NCI-H446 (cell line): ENCODE data around the gene CEP170B.
"Not testable (repeated sequence)": the region's sequence is repeated elsewhere in the genome, so short reads cannot be mapped to it uniquely, and the experiment has no call there.

Experiments
- DNase-seq, 2 experiments: peaks; one replicate each; lab custom pipeline; 2025; lab: John Stamatoyannopoulos, UW

The CEP170B gene

GRCh38 chr14:104844306-104845032 lies 20.6 kb upstream of the CEP170B start:
- DNase-seq: no peak

- DNase-seq: no peak
These were observed 19.9 kb upstream of the CEP170B start for GRCh38 chr14:104845033-104845666.

GRCh38 chr14:104845834-104846441 lies 19.1 kb upstream of the CEP170B start:
- DNase-seq: no peak

- DNase-seq: no peak
These were observed 12.8 kb upstream of the CEP170B start for GRCh38 chr14:104852280-104852663.

- DNase-seq: no peak
These were observed 9.5 kb upstream of the CEP170B start for GRCh38 chr14:104855532-104856090.

DNA sequence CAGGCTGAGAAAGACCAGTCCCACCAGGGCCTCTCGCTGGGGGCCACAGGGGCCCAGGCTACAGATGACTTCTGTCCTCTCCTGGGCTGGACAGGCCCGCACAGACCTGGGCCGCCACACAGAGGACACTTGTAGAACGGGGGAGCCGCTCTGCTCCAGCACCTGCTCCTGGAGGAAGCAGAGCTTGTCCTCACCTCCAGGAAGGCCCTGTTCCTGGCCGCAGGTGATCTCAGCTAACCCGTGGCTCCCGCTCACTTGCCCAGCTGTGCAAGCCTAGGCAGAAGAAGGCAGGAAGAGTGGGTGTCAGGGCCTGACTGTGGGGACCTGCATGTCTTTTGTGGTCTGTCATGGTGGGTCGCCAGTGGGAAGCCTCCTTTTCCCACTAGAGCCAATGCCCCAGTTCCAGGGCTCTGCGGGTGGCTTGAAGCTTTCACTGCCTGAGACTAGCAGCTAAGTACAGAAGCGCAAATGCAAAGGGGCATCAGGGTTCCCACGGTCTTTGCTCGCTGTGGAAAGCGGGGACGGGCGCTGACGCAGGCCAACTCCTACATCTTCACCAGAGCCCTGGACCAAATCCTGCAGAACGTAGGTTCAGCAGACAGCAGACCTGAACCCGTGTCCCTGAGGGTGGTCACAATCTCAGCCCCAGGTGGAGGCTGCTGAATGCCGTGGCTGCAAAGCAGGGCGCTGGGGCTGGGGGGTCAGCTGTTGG lies 8.8 kb upstream of the CEP170B start:
- no peak for DNase-seq

DNA sequence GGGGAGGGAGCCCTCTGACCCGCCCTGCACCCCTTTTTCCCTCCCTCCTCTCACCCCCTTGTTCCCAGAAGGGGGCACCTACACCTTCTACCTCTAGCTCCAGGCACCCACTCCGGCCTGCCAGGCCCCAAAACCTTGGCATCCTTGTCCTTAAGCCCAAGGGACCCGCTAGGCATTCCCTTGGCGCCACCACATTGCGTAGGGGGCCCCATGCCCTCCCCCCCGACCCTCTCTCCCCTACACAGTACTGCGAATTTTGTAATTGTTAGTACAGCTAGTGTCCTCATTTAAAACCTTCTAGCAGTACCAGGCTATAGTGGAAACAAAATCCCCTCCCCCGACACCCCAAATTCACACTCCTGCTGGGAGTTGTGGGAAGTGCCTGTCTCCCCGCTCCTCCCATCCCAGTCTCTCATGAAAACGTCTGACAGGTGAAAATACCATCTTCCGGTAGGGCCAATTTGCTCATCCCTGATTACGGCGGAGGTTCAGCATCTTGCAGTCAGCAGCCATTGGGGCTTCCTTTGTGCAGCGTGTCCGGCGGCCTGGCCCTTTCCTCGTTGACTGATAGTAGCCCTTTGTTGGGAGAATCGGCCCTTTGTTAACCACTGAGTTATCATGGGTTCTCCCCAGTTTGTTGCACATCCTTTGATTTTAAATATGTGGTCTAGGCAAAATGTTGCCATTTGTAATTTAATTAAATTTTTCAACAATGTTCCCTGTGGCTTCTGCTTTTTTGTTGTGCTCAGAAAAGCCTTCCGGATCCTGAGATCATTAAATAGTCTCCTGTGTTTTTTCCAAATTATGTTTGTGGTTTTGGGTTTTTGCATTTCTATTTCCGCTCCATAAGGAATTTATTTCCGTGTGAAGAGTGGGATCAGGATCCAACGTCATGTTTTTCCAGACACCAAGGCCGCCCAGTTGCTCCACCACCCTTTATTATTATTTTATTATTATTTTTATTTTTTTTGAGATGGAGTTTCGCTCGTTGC lies 7.9 kb upstream of the CEP170B start:
- DNase-seq: no peak

GRCh38 chr14:104857931-104858330 lies 7.1 kb upstream of the CEP170B start:
- DNase-seq: not testable (repeated sequence)

- no peak for DNase-seq
These were observed 6.1 kb upstream of the CEP170B start for GRCh38 chr14:104858811-104859426.

DNA sequence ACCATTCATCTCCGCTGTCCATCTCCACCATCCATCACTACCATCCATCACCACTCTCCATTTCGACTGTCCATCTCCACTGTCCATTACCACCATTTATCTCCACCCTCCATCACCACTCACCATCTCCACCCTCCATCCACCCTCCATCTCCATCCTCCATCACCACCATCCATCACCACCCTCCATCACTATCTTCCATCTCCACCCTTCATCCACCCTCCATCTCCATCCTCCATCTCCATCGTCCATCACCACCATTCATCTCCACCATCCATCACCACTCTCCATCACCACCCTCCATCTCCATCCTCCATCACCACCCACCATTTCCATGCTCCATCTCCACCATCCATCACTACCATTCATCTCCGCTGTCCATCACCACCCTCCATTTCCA lies 5.2 kb upstream of the CEP170B start:
- no peak for DNase-seq

GRCh38 chr14:104860414-104860813 lies 4.7 kb upstream of the CEP170B start:
- DNase-seq: no peak

DNA sequence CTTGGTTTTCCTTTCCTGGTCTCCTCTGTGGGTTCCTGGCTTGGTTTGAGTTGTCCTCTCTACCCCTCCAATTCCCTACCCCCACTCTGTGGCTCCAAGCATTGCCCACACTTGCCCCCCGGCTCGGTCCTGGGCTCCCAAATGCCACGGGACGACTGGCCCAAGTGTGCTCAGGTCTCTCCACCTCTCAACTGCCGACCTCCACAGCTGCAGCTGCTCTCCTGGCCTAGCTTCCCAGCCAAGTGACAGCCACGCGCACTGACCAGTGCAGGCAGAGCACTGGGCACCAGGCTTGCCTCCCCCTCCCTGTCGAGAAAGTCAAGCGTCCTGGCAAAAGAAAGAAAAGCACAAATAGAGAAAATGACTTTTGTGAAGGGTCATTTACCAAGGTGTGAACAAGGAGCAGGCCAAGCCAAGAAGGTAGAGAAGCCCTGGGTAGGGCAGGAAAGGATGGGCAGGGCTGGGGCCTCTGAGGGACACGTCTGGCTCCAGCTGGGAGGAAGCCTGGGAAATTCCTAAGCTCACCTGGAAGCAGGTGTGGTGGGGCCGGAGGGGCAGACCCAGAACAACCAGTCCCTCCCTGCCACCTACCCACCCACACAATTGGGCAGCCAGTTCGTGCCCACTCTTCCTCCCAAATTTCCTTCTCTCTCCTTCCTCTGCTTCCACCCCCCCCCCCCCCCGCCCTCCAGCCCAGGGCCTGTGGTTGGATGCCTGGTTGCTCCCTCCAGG lies 1.8 kb upstream of the CEP170B start:
- no peak for DNase-seq

- DNase-seq: no peak
These were observed 1.2 kb upstream of the CEP170B start for GRCh38 chr14:104863923-104864266.

DNA sequence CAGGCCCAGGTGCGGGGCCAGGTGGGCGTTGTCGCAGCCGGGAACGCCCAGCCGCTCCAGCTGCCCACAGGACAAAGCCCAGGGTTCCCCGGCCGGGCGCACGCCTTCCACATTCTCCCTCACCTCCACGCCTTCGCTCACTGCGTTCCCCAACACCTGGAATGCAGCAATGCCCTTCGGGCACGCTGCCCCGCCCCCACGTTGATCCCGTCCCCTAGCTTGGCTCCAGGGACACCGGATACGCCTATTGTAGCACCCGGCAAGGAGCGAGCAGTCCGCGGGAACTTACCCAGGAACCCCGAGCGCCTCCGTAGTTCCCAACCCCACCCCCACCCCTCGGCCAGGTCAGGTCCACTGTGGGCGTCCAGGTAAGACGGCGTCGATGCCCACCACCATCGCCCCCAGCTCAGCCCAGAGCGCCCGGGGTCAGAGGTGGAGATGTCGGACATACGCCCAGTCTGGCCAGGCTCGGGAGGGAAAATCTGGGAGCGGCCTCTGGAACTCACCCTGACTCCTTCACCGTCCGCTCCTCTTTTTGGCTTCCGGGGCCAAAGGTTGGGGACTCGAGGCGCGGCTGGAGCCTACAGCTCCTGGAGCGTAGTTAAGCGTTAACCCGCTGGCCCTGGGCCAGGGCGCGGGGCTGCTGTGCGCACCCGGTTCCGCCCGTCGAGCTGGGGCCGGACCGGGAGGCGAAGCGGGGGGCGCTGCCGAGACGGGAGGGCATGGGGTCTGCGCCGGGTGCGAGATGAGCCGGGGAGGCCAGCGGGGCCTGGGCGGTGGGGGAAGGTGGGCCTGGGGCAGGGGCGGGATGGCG lies 594 bp upstream of the CEP170B start:
- peak in 1 of 2 experiments; percentile 24 for DNase-seq

- peak in 1 of 2 experiments; percentile 39 for DNase-seq
These were observed 768 bp downstream of the CEP170B start for GRCh38 chr14:104865631-104866441.

DNA sequence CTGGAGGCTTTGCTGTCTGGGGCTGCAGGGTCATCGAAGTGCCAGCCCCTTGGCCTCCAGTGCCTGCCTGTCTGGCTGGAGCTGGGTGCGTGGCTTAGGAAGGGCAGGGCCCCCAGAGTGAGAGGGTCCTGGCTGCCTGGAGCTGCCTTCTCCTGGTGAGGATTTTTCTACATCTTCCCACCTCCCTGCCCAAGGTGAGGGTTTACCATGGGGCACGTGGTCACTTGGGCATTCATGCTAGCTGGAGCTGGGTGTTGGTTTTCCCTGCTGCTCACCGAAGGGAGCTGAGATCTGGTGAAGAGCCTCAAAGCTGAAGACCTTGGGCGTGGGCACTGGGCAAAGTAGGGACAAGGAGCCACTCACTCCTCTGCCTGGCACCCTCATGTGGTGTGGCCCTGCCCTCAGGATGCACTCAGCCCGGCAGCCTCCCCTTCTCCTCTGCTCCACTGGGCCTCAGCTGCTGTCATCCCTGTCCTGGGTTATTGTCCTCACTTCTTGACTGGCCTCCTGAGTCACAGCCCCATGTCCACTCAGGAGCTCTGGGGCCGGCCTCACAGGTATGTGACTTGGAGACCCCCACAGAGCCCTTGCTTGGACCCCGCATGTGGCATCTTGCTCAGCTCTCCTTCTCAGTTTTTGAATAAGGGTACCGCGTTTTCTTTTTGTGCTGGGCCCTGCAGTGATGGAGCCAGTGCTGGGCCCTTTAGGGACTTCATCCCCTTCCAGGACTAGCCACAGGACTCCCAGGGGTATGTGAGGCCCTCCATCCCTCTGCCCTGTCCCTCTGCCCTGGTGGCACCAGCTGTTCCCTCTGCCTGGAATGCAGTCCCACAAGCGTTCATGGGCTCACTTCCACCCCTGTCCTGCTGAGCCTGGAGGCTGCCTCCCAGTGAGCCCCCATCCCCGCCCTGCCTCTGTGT lies 1.6 kb downstream of the CEP170B start:
- no peak for DNase-seq

DNA sequence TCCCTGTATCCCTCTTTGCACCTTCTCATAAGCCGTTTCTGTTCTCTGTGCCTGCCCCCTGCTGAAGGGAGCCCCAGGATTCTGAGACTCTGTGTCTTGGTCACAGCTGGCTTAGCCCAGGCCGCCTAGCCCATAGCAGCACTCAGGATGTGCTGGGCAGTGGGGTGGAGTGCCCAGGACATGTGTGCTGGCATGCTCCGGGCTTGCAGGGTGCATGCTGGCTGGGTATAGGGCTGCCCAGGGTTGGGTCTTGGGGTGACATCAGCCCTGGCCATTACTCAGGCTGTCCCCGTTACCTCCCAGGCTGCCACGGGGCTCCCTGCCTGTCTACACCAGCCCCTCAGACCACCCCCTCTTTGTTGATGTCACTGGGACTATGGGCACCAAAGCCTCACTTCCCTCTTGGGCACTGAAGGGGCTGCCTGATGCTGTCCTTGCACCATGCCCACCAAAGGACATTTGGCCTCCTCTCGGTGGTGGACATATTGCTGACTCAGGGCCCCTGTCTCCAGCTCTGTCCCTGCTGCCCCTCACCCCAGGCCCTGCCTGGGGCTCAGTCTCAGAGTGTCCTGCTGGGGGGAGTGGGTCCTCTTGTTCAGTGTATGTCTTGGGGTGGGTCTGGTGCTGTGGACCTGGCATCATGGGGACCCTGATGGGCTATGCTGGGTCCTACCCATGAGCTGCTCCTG lies 2.4 kb downstream of the CEP170B start:
- DNase-seq: no peak
